ENCODE measurements around the gene LUC7L3. TPM values are rescaled to one million over a fixed set of nuclear protein-coding genes. Genes with fewer than 3 reads are reported as not detected.
"Not testable (repeated sequence)": the region's sequence is repeated elsewhere in the genome, so short reads cannot be mapped to it uniquely, and the experiment has no call there.

The LUC7L3 gene
- polyA plus RNA-seq, 12 donors = 191 to 632 (median 338) TPM

DNA sequence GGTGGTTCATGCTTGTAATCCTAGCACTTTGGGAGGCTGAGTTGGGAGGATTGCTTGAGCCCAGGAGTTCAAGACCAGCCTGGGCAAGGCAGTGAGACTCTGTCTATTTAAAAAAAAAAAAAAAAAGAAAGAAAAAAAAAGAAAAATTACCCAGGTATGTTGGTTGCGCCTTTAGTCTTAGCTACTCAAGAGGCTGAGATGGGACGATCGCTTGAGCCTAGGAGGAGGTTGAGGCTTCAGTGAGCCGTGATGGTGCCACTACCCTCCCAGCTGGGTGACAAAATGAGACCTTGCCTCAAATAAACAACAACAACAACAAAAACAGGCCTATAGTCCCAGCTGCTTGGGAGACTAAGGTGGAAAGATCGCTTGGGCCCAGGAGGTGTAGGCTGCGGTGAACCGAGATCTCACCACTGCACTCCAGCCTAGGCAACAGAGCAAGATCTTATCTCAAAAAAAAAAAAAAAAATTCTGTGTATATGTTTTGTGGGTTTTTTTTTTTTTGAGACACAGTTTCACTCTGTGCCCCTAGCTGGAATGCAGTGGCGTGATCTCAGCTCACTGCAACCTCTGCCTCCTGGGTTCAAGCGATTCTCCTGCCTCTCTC, 60.4 kb downstream of the LUC7L3 start:
- no peak for DNase-seq

DNA sequence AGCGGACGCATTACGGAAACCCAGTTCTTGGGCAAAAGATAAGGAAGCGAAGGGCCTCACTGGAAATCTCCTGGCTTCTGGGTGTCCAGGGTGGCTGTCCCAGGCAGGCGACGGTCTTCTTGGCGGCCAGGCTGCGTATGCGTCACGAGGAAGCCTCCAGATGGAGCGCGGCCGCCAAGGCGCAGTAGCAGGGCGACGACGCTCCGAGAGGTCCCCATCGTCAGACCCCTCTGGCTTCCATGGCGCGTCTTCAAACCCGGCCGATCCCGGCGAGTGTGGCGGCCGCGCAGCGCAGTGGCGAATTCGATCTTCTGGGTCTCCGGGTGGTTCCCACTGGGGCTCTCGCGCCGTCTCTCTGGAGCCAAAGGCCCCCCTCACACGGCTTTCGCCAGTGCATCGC, 61.8 kb downstream of the LUC7L3 start:
- no peak for DNase-seq

DNA sequence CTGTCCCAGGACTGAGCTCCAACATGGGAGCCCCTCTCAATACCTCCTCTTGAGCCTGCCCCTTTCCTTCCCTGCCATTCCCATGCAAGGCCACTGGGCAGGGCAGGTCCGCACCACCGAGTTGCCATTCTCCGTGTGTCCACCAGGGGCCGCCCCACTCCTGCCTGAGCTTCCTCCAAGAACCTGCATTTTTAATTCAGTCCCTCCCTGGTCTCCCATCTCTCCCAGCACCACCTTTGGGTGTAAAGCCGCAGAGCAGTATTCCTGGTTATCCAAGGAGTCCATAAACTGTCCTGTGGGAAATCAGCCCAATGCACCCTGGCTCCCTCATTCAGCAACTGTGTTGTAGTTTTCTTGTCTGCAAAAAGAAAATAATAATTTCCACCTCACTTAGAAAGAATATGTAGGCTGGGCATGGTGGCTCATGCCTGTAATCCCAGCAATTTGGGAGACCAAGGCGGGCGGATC, 63.8 kb downstream of the LUC7L3 start:
- peak; percentile 86 for DNase-seq

DNA sequence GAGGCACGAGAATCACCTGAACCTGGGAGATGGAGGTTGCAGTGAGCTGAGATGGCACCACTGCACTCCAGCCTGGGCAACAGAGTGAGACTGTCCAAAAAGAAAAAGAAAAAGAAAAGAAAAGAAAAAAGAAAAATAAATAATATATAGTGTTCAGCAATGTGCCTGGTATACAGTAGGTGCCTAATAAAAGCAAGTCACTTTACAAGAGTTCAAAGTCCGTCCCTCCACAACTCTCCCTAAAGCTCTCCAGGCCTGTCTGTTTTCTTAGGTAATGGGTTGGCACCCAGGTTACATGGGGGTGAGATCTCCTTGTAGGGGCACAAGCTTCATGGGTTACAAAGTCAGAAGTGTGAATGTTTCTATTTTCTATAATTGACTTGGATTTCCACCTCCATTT, 64.5 kb downstream of the LUC7L3 start:
- DNase-seq = no peak

DNA sequence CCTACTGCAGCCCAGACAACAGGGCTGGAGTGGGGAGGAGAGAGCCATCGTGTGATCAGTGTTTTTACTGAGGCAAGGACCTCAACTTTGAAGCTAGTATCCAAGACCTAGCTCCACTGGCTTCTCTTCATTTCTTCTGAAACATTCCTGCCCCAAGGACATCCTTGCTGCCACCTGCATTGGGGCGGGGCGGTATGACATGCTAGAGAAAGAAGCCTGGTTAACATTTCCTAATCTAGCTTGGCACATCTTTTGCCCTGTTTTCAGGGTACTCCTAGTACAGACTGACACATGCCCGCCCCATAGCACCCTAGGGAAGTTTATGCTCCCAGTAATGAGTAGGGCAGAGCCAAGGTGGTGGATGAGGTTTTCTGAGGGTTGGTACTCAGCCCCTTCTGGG, 65.7 kb downstream of the LUC7L3 start:
- no peak for DNase-seq

DNA sequence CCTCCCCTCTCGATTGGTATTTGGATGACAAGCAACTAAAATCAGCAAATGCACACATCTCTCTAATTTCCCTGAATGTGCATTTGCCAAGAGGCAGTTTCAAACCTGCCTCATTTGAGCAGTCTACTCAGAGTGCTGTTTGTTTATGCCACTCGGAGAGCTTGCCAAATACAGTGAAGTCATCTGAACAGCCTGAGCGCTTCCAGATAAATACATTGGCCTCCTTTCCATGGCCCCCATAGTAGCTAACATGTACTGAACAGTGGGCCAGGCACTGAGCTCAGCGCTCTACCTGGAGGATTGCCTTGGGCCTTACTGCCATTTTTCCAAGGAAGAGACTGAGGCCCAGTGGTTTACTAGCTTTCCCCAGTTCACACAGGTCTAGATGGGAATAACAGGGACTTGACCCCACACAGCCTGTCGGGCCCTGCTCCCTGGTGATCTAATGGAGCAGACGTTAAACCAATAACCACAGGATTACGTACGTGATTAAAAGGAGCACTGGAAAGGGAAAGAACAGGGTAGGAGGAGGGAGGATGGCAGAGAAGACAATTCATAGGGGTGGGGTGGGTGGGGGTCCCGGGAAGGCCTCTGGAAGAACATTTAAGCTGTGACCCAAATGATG, 66.7 kb downstream of the LUC7L3 start:
- DNase-seq = peak; percentile 59

DNA sequence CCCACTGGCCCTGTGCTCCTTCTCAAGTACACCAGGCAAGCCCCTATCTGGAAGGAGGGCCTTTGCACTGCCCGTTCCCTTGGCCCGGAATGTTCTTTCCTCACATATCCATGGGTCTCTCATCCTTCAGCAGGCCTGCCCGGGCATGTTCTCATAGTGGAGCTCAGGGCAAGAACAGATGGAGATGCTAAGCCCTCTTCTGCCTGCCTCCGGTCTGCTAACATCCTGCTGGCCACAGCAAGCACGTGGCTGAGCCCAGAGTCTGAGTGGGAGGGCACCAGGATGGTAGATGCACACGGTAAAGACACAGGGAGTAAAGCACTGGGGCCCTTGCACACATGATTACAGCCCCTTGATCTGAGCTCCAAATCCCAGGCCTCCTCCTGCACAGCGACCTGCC, 67.7 kb downstream of the LUC7L3 start:
- no peak for DNase-seq

DNA sequence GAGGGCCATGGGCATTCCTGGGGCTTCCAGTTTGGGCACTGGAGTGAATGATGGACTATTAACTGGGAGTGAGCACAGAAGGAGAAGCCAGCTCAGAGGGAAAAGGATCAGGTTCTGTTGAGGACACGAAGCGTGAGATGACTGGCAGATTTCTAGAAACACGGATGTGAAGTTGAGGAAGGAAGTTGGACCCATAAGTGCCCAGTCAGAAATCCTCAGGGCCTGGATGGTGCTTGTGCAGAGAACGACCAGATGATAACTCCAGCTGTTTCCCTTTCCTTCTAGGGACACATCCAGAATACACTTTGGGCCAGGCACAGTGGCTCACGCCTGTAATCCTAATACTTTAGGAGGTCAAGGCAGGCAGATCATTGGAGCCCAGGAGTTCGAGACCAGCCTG, 71.2 kb downstream of the LUC7L3 start:
- no peak for DNase-seq

DNA sequence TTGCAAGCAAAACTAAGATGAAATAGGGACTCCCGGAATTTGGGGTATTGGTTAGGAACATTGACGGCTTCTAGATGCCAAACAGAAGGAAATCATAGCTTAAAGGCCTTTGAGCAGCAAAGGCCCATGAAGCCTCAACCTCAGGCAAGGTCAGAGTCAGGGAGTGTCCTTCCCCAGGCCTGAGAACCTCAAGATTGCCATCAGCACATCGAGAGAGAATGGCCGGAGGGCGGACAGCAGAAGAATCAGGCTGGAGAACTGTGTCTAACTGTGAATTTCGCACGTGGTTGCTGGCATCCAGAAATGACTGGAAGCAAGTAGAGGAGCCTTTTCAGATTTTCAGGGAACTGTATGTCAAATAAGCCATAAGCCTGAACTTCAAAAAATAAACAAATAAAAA, 72.7 kb downstream of the LUC7L3 start:
- no peak for DNase-seq

DNA sequence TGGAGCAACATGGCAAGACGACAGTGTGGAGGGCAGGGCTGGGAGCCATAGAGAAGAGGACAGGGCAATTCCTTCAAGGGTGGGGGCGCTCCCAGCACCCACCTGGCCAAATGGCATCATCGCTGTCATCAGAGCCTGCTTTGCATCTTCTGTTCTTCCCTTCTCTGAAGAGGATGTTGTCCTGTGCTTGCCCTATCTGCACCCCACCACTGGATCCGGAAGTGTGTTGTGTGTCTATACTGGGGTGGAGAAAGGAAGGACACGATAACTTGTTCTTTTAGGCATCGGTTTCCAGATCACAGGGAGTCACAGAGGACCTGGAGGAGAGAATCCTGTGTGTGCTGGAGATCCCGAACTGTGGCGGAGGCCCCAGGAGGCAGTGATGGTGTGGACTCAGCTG, 73.6 kb downstream of the LUC7L3 start:
- DNase-seq = no peak

DNA sequence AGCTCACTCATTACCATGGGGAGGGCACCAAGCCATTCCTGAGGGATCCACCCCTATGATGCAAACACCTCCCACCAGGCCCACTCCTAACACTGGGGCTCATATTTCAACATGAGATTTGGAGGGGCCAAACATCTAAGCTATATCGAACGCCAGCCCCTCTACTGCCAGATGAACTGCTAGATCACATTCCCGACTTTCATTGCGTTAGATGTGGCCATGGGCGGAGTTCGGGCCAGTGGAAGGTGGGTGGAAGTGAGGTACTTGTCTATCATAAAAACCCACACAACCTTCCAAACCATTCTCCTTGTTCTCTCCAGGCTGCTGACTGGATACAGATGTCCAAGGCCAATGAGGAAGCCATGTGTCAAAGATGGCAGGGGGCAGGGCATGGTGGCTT, 75.0 kb downstream of the LUC7L3 start:
- DNase-seq = no peak

DNA sequence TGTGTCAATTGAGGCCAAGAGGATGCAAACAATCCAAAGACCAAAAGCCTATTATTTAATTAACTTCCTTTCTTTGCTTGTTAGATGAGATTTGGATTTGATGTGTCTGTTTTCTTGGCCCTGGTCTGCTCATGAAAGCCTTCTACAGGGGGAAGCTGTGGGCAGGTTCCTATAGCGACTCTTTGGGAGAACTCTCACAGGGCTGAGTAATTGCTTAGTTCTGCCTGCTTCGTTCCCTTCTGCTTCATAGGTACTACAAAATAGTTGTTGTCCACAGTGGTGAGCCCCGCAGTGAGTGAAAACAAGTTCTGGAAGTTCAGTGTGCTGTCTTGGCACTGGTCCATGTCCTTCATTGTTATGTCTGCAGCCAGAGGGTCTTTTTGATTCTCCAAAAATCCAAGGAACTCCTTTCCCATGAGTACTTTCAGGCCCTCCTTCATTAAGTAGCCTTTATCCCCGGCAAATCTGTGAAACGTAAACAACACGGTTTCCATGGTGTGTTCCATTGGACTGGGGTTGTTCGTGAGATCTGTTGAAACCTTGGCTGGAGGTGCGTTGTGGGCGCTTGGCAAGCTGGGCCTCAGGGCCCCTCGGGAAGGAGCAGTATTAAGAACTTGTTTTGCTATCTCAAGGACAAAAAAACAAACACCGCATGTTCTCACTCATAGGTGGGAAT, 77.9 kb downstream of the LUC7L3 start:
- no peak for DNase-seq

DNA sequence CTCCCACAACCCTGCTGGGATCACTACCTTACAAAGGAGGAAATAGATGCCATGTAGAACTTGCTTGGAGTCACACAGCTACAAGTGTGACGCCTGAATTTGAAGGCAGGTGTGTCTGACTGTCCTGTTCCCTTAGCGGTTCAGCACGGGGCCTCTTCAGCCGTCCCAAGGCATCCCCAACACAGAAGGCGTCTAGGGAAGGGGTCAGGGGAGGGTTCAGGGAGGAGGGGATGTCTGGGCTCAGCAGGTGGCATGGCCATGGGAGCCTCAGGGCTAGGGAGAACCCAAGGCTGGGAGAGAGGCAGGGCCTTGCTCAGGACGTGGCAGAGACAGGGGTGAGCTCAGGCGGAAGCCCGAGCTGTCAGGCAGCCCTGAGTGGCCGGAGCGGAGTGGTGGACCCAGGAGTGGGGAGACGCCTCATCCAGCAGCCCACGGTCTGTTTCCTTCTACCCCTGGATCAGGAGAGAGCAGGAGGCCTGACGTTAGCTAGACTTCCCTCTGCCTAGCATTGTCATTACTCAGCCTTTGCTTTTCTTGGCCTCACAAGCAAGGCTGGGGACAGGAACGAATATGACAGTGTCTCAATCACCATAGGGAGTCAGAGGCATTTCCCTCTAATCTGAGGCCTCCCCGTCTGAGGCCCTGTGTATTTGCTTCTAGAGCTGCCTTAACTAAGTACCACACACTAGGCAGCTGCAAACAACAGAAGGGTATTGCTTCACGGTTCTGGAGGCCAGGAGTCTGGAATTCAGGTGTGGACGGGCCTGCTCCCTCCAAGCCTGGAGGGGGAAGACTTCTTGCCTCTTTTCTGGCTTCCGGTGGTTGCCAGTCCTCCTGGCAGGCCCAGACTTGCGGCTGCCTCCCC, 79.3 kb downstream of the LUC7L3 start:
- DNase-seq = no peak

DNA sequence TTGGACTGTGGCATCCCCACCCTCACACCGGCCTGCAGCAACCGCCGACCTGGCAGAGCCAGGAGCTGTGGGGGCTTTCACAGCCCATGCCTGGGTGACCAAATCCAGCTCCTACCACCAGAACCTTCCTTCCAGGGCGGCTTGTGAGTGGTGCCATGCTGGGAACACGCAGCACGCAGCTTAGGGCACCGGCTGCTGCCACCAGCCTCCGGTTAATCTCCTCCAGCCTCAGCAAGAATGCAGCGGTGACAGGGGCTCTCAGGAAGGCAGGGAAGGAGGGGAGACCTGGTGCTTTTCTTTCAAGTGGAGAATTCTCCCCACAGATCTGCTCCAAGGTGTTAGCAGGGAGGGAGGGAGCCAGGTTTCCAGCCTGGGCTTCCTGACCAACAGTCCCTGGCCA, 80.2 kb downstream of the LUC7L3 start:
- DNase-seq = no peak

DNA sequence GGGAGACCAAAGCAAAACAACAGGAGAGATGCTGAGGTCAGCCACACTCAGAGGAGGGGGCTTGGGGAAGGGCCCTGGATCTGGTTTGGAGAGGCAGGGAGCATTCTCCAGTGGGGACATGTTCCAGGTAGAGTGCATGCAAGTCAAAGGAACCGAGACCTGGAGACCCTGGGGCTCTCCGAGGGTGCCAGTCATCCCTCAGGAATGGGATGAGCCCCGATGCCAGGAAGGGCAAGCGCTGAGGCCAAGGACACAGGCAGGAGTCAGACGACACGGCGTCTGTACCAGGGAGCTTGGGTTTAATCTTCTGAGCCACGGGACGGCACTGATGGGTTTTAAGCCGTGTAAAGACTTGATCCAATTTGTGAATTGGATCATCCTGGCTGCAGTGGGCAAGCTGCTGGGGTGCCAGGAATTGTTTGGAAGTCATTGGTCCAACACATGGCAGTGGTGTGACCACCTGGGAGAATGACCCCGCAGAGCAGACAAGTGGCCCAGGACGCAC, 80.8 kb downstream of the LUC7L3 start:
- DNase-seq = no peak

DNA sequence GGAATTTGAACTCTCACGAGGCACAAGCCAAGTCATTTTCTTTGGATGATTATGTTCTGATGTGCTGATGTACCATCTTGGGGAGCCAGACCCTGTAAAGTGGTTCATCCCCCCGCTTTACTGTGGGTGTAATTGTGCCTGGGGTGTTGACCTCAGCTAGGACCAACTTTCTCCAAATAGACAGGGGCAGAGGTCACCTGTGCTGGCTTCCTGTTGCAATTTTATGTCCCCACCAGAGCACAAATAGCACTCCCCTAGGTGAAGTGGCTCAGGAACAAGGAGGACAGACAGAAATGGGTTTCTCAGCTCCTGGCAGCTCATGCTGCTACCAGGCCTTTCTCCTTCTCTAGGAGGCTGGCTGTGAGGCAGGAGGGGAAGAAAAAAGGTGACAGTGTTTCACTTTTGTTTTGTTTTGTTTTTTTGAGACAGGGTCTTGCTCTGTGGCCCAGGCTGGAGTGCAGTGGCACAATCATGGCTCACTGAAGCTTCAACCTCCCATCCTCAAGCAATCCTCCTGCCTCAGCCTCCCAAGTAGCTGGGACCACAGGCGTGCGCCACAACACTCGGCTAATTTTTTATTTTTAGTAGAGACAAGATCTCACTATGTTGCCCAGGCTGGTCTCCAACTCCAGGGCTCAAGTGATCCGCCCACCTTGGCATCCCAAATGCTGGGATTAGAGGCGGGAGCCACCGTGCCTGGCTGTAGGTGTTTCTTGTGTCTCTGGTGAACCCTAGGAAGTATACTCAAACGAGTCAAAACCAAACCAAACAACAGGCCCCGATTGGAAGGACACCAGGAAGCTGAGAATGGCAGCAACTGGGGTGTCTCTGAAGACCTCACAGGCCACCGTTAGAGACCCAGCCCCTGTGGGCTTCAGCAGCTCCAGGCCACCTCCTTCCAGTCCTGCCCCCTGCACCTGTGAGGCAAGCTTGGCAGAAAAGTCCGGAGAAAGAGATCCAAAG, 83.5 kb downstream of the LUC7L3 start:
- DNase-seq = no peak

DNA sequence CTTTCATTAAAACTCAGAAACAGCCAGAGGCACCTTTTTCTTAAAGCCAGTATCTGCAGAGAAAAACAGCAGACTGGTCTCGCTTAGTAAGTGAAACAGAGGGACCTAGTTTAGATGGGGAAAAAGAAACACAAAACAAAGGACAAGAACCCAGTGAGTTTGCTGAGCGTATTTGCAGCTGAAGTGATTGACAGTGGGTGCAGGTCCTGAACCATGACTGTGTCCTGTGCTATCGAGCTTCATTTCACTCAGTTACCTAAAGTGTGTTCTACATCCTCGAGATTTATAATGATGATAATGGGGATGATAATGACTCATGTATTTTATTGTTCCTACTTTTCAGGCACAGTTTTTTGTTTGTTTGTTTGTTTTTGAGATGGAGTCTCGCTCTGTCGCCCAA, 84.3 kb downstream of the LUC7L3 start:
- no peak for DNase-seq

DNA sequence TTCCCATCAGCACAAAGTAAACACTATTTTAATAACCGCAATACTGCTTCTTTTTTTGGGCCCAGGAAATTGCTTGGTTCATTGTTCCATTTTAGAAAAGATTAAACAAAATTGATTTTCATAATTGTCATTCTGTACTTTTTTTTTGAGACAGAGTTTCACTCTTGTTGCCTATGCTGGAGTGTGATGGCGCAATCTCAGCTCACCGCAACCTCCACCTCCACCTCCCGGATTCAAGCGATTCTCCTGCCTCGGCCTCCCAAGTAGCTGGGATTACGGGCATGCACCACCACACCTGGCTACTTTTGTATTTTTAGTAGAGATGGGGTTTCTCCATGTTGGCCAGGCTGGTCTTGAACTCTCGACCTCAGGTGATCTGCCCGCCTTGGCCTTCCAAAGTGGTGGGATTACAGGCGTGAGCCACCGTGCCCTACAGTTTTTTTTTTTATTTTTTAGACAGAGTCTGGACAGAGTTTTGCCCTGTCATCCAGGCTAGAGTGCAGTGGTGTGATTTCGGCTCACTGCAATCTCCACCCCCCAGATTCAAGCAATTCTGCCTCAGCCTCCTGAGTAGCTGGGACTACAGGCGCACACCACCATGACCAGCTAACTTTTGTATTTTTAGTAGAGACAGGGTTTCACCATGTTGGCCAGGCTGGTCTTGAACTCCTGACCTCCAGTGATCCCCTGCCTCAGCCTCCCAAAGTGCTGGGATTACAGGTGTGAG, 85.5 kb downstream of the LUC7L3 start:
- not testable (repeated sequence) for DNase-seq

DNA sequence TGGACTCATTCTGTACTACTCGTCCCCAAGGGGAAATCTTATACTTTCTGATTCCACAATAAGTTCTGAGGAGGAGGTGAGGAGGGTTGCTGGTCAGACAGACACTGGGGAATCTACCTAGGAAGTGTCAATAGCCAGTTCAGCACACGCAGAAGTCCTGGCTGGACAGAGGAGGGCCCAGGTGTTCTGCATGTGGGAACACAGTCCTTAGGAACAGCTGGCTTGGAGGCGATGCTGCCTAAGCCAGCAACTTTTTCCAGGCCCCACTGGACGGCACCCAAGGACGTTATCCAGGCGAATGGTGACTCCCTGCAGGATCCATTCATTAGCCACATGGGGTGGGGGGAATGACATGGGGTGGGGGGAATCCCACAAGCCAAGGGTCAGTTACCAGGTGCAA, 86.1 kb downstream of the LUC7L3 start:
- no peak for DNase-seq

All from muscle of arm (tissue), 12 donors.